PC-9 (cell line): ENCODE data around the gene OPN4. TPM values are rescaled to one million over a fixed set of nuclear protein-coding genes. Genes with fewer than 3 reads are reported as not detected.

ENCODE experiments used
- BruUV-seq: library from RNA; stranded (reverse); fragments of 400-500 nt; replicated peaks from 2 replicates; lab custom pipeline; 2021; lab: Mats Ljungman, UMichigan
- CTCF ChIA-PET: fragments of 300-600 bp; sonication (Branson Sonifier 250); formaldehyde crosslinking; loops from one replicate; lab custom pipeline; 2022; ENCODE audit warnings: antibody characterized with exemption; lab: Charles Lee
- POLR2A ChIA-PET: fragments of 300-600 bp; sonication (Branson Sonifier 250); formaldehyde crosslinking; loops from one replicate; lab custom pipeline; 2022; ENCODE audit warnings: antibody characterized with exemption; ENCODE audit not compliant: unreplicated experiment; lab: Charles Lee
- DNase-seq, 2 experiments: peaks; one replicate each; pipeline versions ENCODE4 v3.0.0 to v3.0.0-alpha.2; 2015 to 2022; ENCODE audit warnings: mixed read lengths in 1 of 2
- H2AFZ ChIP-seq: fragments of 200-600 bp; sonication (generic); 2 replicates; pipeline ENCODE4 v1.8.1; 2017; ENCODE audit warnings: antibody characterized with exemption
- H3F3A ChIP-seq: fragments of 200-600 bp; sonication (generic); 2 replicates; pipeline ENCODE4 v1.8.1; 2017; ENCODE audit warnings: antibody characterized with exemption, mild to moderate bottlenecking, low read depth; ENCODE audit not compliant: insufficient read depth
- H3K27ac ChIP-seq: fragments of 200-600 bp; sonication (generic); 2 replicates; pipeline ENCODE4 v1.6.1; 2016; ENCODE audit warnings: mixed run types
- H3K27me3 ChIP-seq: fragments of 200-600 bp; sonication (generic); 2 replicates; pipeline ENCODE4 v1.6.1; 2016; ENCODE audit warnings: low read depth, mixed run types; ENCODE audit not compliant: insufficient read depth
- H3K36me3 ChIP-seq: fragments of 200-600 bp; sonication (generic); 2 replicates; pipeline ENCODE4 v1.6.1; 2016; ENCODE audit warnings: low read depth, mixed run types
- H3K4me1 ChIP-seq: fragments of 200-600 bp; sonication (generic); replicated peaks from 2 replicates; pipeline ENCODE4 v1.6.1; 2016; ENCODE audit warnings: mixed run types; ENCODE audit not compliant: insufficient read depth
- H3K4me2 ChIP-seq: fragments of 200-600 bp; sonication (generic); 2 replicates; pipeline ENCODE4 v1.6.1; 2017; ENCODE audit warnings: mixed run types
- H3K4me3 ChIP-seq: fragments of 200-600 bp; sonication (generic); 2 replicates; pipeline ENCODE4 v1.6.1; 2016; ENCODE audit warnings: mixed run types
- H3K79me2 ChIP-seq: fragments of 200-600 bp; sonication (generic); 2 replicates; pipeline ENCODE4 v1.6.1; 2017; ENCODE audit warnings: low read depth, mixed run types
- H3K9me2 ChIP-seq: fragments of 200-600 bp; sonication (generic); 2 replicates; pipeline ENCODE4 v1.8.1; 2017; ENCODE audit warnings: mild to moderate bottlenecking; ENCODE audit not compliant: insufficient read depth
- H3K9me3 ChIP-seq: fragments of 200-600 bp; sonication (generic); 2 replicates; pipeline ENCODE4 v1.8.1; 2016; ENCODE audit warnings: low read depth; ENCODE audit not compliant: insufficient read depth
- H4K20me1 ChIP-seq: fragments of 200-600 bp; sonication (generic); 2 replicates; pipeline ENCODE4 v1.8.1; 2017; ENCODE audit not compliant: insufficient read depth
- EZH2 ChIP-seq: fragments of 200-600 bp; sonication (generic); IDR thresholded peaks from 2 replicates; pipeline ENCODE4 v1.8.0; 2017; ENCODE audit warnings: antibody characterized with exemption, low read depth
- intact Hi-C: fragments of 100-400 bp; cut with micrococcal nuclease; formaldehyde crosslinking; loops from one replicate; pipeline ENCODE4 v1.10.0; 2022; ENCODE audit not compliant: unreplicated experiment
- total RNA-seq: library from RNA; stranded (reverse); gene quantifications from 2 replicates; pipeline ENCODE4 v1.2.3, GENCODE V29; 2021
- TF ChIP-seq, protein P1 (sequence below): fragments of 200-600 bp; sonication (generic); conservative IDR thresholded peaks from 2 replicates; pipeline ENCODE4 v1.6.1; 2017; ENCODE audit warnings: mixed run types, antibody characterized with exemption, mild to moderate bottlenecking, moderate library complexity

OPN4 gene
- total RNA-seq, 1 experiment from 2014 or later = 0.15 TPM

DNA sequence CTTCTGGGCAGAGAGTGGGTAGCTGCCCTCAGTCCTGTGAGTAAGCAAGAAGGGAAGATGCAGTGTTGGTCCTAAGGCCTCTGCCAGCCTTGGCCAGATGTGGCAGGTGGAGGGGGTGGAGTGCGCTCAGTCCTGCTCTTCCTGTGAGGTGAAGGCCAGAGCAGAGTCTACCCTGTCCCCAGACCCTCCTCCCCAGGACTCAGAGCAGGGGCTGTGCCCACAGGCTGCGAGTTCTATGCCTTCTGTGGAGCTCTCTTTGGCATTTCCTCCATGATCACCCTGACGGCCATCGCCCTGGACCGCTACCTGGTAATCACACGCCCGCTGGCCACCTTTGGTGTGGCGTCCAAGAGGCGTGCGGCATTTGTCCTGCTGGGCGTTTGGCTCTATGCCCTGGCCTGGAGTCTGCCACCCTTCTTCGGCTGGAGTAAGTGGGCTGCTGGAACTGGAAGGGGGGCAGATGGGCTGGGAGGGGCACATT lies 4.0 kb downstream of the OPN4 start:
- POLR2A ChIA-PET = no interaction called here
- Histone ChIP-seq H2AFZ (no peak overlapping the region), H3K9me3 (no peaks in the 10 kb centered on the region), H3F3A (no peaks in the 10 kb centered on the region), H4K20me1 (no peaks in the 10 kb centered on the region), H3K4me1 (no peaks in the 10 kb centered on the region), H3K79me2 (no peaks in the 10 kb centered on the region), H3K36me3 (no peaks in the 10 kb centered on the region), H3K27me3 (no peaks in the 10 kb centered on the region), H3K4me3 (no peak overlapping the region), H3K9me2 (no peaks in the 10 kb centered on the region), H3K27ac (no peak overlapping the region), H3K4me2 (no peak overlapping the region)
- no TSS peak for BruUV-seq
- TF ChIP-seq, protein P1, sequence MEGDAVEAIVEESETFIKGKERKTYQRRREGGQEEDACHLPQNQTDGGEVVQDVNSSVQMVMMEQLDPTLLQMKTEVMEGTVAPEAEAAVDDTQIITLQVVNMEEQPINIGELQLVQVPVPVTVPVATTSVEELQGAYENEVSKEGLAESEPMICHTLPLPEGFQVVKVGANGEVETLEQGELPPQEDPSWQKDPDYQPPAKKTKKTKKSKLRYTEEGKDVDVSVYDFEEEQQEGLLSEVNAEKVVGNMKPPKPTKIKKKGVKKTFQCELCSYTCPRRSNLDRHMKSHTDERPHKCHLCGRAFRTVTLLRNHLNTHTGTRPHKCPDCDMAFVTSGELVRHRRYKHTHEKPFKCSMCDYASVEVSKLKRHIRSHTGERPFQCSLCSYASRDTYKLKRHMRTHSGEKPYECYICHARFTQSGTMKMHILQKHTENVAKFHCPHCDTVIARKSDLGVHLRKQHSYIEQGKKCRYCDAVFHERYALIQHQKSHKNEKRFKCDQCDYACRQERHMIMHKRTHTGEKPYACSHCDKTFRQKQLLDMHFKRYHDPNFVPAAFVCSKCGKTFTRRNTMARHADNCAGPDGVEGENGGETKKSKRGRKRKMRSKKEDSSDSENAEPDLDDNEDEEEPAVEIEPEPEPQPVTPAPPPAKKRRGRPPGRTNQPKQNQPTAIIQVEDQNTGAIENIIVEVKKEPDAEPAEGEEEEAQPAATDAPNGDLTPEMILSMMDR = no peak
- TF ChIP-seq EZH2 = no peak
- no peak for DNase-seq
- CTCF ChIA-PET = no interaction called here
- intact Hi-C loops = no loop called here

DNA sequence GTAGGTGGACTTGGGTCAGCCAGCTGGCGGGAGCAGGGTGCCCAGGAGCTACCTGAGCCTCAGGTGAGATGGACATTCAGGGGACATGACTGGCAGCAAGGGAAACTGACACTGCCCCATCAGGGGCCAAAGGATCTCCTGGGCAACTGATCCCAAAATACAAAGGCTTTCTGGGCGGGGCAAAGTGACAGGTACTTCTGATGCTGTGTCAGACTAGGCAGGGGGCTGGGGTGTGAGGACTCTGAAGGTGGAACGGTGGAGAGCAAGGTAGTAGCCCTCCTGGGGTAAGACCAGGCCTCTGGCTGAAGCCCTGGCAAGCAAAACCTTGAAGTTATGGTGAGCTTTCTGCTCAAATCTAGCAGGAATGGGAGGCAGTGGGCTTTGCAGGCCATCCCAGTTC lies 4.4 kb downstream of the OPN4 start:
- BruUV-seq = no TSS peak
- DNase-seq = no peak
- Histone ChIP-seq H3K4me3 (no peak overlapping the region), H3K9me3 (no peaks in the 10 kb centered on the region), H3K4me2 (no peak overlapping the region), H3K36me3 (no peaks in the 10 kb centered on the region), H3K79me2 (no peaks in the 10 kb centered on the region), H2AFZ (no peak overlapping the region), H3F3A (no peaks in the 10 kb centered on the region), H3K27ac (no peak overlapping the region), H3K9me2 (no peaks in the 10 kb centered on the region), H3K4me1 (no peaks in the 10 kb centered on the region), H3K27me3 (no peaks in the 10 kb centered on the region), H4K20me1 (no peaks in the 10 kb centered on the region)
- intact Hi-C loops = no loop called here
- ChIA-PET POLR2A (no interaction called here), CTCF (no interaction called here)
- no peak for TF ChIP-seq EZH2
- TF ChIP-seq, protein P1 = no peak

DNA sequence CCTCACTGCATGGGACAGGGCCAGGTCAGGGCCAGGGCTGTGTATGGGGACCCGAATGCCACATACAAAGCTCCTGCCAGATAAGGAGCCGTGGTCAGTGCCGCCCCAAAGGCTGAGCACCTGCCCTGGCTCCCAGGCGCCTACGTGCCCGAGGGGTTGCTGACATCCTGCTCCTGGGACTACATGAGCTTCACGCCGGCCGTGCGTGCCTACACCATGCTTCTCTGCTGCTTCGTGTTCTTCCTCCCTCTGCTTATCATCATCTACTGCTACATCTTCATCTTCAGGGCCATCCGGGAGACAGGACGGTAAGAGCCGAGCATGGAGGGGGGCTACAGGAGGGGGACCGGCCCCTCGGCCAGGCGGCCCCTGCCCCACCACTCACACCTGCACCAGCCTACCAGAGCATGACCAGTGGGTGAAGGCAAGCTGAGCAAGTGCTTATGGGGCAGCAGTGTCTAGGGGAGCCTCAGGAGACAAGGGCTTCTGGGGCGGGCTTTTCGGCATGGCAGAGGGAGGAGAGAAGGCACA lies 4.9 kb downstream of the OPN4 start:
- Histone ChIP-seq H3K27ac (no peak overlapping the region), H3F3A (no peaks in the 10 kb centered on the region), H3K9me2 (no peaks in the 10 kb centered on the region), H3K4me2 (no peak overlapping the region), H3K4me1 (peaks cover under 1% of the 10 kb centered on the region; the same call in 1 of the 2 replicates), H3K27me3 (no peaks in the 10 kb centered on the region), H4K20me1 (no peaks in the 10 kb centered on the region), H3K9me3 (no peaks in the 10 kb centered on the region), H3K4me3 (no peak overlapping the region), H3K79me2 (no peaks in the 10 kb centered on the region), H3K36me3 (no peaks in the 10 kb centered on the region), H2AFZ (no peak overlapping the region)
- TF ChIP-seq, protein P1 = no peak
- TF ChIP-seq EZH2 = no peak
- POLR2A ChIA-PET = no interaction called here
- BruUV-seq = no TSS peak
- no peak for DNase-seq
- CTCF ChIA-PET = no interaction called here
- intact Hi-C loops = no loop called here
